Esophagus muscularis mucosa (tissue), 4 donors: ENCODE results near the gene ZNF341. TPM values are rescaled to one million over a fixed set of nuclear protein-coding genes. Genes with fewer than 3 reads are reported as not detected.

Experiments
- DNase-seq: peaks from one replicate; pipeline ENCODE4 v3.0.0-alpha.2; 2017; ENCODE audit errors: extremely low spot score
- H3K27ac ChIP-seq, 4 donors: fragments of 200-600 bp; sonication (generic); replicated peaks in 1 of 4; 1 replicate in 3 of 4; 2 replicates in 1 of 4; pipeline ENCODE4 v1.5.1; 2016 to 2019; ENCODE audit warnings: mild to moderate bottlenecking in 1 of 4
- H3K27me3 ChIP-seq, 4 donors: fragments of 200-600 bp; sonication (generic); one replicate each; pipeline versions ENCODE4 v1.5.1 to v1.6.0; 2016 to 2019
- H3K36me3 ChIP-seq, 4 donors: fragments of 200-600 bp; sonication (generic); one replicate each; pipeline ENCODE4 v1.5.1; 2016 to 2019
- H3K4me1 ChIP-seq, 4 donors: fragments of 200-600 bp; sonication (generic); one replicate each; pipeline ENCODE4 v1.5.1; 2016 to 2019
- H3K4me3 ChIP-seq, 4 donors: fragments of 200-600 bp; sonication (generic); 1 replicate in 2 of 4; 2 replicates in 2 of 4; pipeline ENCODE4 v1.5.1; 2016 to 2019; ENCODE audit warnings: mild to moderate bottlenecking in 4 of 4, moderate library complexity in 1 of 4
- H3K9me3 ChIP-seq, 4 donors: fragments of 200-600 bp; sonication (generic); 1 replicate in 3 of 4; 2 replicates in 1 of 4; pipeline ENCODE4 v1.5.1; 2016 to 2019
- EP300 ChIP-seq: sonication (generic); formaldehyde crosslinking; IDR thresholded peaks from one replicate; pipeline ENCODE4 v1.6.1; 2017; ENCODE audit warnings: antibody characterized with exemption
- POLR2A ChIP-seq: fragments of 450-650 bp; IDR thresholded peaks from one replicate; pipeline ENCODE4 v1.6.1; 2017; ENCODE audit warnings: antibody characterized with exemption, moderate library complexity, mild to moderate bottlenecking, low read depth
- POLR2AphosphoS5 ChIP-seq, 2 donors: sonication (generic); formaldehyde crosslinking; IDR thresholded peaks; one replicate each; pipeline ENCODE4 v1.6.1; 2017; ENCODE audit warnings: antibody characterized with exemption in 2 of 2
- WGBS: methylation state at CpG from one replicate; pipeline ENCODE4 v1.1.5; 2018; 5-methylcytosine and 5-hydroxymethylcytosine counted together
- intact Hi-C: fragments of 100-400 bp; cut with DNase I; formaldehyde crosslinking; loops from one replicate; pipeline ENCODE4 v1.15.1; 2023
- total RNA-seq, 4 donors: library from RNA; depleted of rRNA; stranded (reverse); fragments of >200 nt; gene quantifications; one replicate each; pipeline versions ENCODE4 v1.1.0 to v1.2.1, GENCODE V29; 2016
- TF ChIP-seq, protein P1 (sequence below), 3 experiments: fragments of 200-600 bp in 2 of 3; fragments of 450-650 bp in 1 of 3; sonication (generic) in 2 of 3; IDR thresholded peaks; one replicate each; pipeline ENCODE4 v1.5.1; 2017 to 2019; ENCODE audit warnings: antibody characterized with exemption in 3 of 3, mild to moderate bottlenecking in 2 of 3, moderate library complexity in 1 of 3

The ZNF341 gene
- total RNA-seq, 4 donors from 2014 or later: 1.7 to 4.2 (median 3.4) TPM

- H3K9me3 ChIP-seq: no peaks in the 10 kb centered on the region
- H3K27ac ChIP-seq: no peak overlapping the region
- H3K4me1 ChIP-seq: peaks cover 16 to 20% (median 19%) of the 10 kb centered on the region in 4 donors
- 87% methylated on average over 2 of the region's 2 CpGs for WGBS
- H3K36me3 ChIP-seq: no peaks in the 10 kb centered on the region
- no peak for DNase-seq
- intact Hi-C loops: no loop called here
- no peaks in the 10 kb centered on the region for H3K27me3 ChIP-seq
- no peak overlapping the region for H3K4me3 ChIP-seq
- TF ChIP-seq POLR2A: no peak
- TF ChIP-seq, protein P1, sequence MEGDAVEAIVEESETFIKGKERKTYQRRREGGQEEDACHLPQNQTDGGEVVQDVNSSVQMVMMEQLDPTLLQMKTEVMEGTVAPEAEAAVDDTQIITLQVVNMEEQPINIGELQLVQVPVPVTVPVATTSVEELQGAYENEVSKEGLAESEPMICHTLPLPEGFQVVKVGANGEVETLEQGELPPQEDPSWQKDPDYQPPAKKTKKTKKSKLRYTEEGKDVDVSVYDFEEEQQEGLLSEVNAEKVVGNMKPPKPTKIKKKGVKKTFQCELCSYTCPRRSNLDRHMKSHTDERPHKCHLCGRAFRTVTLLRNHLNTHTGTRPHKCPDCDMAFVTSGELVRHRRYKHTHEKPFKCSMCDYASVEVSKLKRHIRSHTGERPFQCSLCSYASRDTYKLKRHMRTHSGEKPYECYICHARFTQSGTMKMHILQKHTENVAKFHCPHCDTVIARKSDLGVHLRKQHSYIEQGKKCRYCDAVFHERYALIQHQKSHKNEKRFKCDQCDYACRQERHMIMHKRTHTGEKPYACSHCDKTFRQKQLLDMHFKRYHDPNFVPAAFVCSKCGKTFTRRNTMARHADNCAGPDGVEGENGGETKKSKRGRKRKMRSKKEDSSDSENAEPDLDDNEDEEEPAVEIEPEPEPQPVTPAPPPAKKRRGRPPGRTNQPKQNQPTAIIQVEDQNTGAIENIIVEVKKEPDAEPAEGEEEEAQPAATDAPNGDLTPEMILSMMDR (IDR thresholded peaks at IDR 0.05): no peak
- TF ChIP-seq POLR2AphosphoS5 (IDR thresholded peaks at IDR 0.05): no peak
- no peak for TF ChIP-seq EP300
Observed at GRCh38 chr20:33728463-33728862, 3.3 kb upstream of the ZNF341 start.

- Histone ChIP-seq H3K4me3 (no peak overlapping the region), H3K27ac (no peak overlapping the region), H3K27me3 (no peaks in the 10 kb centered on the region), H3K36me3 (no peaks in the 10 kb centered on the region), H3K4me1 (peaks cover 23 to 26% (median 25%) of the 10 kb centered on the region in 4 donors), H3K9me3 (no peaks in the 10 kb centered on the region)
- no peak for DNase-seq
- TF ChIP-seq, protein P1 (IDR thresholded peaks at IDR 0.05): no peak
- TF ChIP-seq POLR2AphosphoS5 (IDR thresholded peaks at IDR 0.05) (no peak), POLR2A (no peak), EP300 (no peak)
- intact Hi-C loops: no loop called here
- 79% methylated on average over 4 of the region's 4 CpGs for WGBS
Observed at GRCh38 chr20:33729101-33729500, 2.7 kb upstream of the ZNF341 start.

DNA sequence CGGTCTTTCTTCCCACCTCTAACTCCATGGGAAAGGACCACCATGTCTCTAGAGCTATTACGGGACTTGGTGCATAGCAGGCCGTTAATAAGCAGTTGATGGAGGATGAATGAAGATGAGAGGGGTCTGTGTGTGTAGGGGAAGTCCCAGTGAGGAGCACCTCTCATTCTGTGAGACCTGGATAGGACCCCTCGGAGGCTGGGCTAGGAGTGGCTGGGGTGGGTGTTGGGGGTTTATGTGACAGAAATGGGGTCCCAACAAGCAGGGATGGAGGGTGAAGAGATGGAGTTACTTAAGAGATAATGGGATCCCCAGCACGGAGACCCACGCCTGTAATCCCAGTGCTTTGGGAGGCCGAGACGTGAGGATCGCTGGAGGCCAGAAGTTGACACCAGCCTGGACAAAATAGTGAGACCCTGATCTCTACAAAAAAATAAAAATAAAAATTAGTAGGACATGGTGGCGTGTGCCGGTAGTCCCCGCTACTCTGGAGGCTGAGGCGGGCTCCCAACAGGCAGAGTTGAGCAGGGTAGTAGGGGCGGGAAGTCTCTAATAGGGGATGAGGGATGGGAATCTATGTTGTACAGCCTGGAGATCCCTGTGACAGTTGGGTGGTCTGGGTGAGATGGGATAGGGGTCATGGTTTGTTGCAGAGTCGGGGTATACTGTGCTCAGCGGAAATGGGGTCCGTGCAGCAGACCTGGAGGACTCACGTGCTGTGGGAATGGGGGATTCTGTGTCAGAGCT is 677 bp upstream of the ZNF341 start:
- H3K4me1 ChIP-seq: peaks cover 25 to 34% (median 30%) of the 10 kb centered on the region in 4 donors
- intact Hi-C loops: loop anchor here (5.0 kb wide), 1 partner anchor 44 kb away; the partner anchor contains the start of gene E2F1
- DNase-seq: no peak
- TF ChIP-seq, protein P1 (IDR thresholded peaks at IDR 0.05): no peak
- TF ChIP-seq EP300 (no peak), POLR2AphosphoS5 (IDR thresholded peaks at IDR 0.05) (no peak), POLR2A (no peak)
- peak overlapping the region; percentile 86 to 95 (median 93) for H3K27ac ChIP-seq
- peaks cover 0 to 2% (median under 1%) of the 10 kb centered on the region in 4 donors for H3K9me3 ChIP-seq
- WGBS: 79% methylated on average over 18 of the region's 18 CpGs
- peak overlapping the region; percentile 62 to 85 (median 70) for H3K4me3 ChIP-seq
- no peaks in the 10 kb centered on the region for H3K27me3 ChIP-seq
- H3K36me3 ChIP-seq: no peaks in the 10 kb centered on the region

DNA sequence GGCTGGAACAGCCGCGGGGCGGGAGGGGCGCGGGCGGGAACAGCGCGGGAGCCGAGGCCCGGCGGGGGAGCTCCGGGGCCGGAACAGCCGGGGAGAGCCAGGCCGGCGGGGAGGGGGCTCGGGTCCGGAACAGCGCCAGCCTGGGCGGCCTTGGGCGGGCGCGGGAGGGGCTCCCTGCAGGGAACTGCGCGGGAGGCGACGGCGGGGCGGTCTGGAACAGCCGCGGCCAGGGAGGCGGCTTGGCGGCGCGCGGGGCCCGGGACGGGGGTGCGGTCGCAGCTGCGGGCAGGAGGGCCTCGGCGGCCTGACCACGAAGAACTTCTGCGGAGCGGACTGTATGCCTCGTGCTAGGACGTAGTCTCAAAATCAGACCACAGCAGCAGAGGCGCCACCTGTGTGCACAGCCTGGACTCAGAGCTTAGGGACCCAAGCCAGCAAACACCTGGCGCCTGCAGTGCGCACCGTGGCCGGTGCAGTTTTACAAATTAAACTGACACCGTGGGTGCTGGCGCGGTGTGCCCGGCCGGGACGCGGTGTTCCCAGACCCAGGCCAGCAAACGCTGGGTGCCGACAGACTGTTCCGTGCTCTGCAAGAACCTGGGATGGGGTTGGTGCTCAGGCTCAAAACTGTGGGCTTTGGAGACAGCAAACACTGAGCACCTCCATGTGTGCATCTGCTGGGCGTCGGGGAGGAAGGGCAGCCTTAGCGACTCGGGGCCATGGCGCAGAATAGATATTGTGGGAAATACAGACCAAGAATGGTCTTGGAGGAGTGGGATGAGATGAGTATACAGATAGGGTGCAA is 572 bp downstream of the ZNF341 start:
- intact Hi-C loops: loop anchor here (5.0 kb wide), 1 partner anchor 45 kb away; the partner anchor contains the start of gene E2F1
- peak overlapping the region; percentile 62 to 85 (median 70) for H3K4me3 ChIP-seq
- TF ChIP-seq POLR2A (no peak), POLR2AphosphoS5 (IDR thresholded peaks at IDR 0.05) (peak in 1 of 2 donors; percentile 31)
- TF ChIP-seq, protein P1 (IDR thresholded peaks at IDR 0.05): peak in 2 of 3 experiments; percentile 7 to 16
- WGBS: 2% methylated on average over 17 of the region's 68 CpGs
- H3K27me3 ChIP-seq: no peaks in the 10 kb centered on the region
- H3K36me3 ChIP-seq: no peaks in the 10 kb centered on the region
- H3K9me3 ChIP-seq: peaks cover 0 to 14% (median 10%) of the 10 kb centered on the region in 4 donors
- peak overlapping the region; percentile 86 to 95 (median 93) for H3K27ac ChIP-seq
- peaks cover 25 to 34% (median 30%) of the 10 kb centered on the region in 4 donors for H3K4me1 ChIP-seq
- peak; percentile 93 for DNase-seq
